ENCODE measurements around the gene ETV7.

ETV7 gene

DNA sequence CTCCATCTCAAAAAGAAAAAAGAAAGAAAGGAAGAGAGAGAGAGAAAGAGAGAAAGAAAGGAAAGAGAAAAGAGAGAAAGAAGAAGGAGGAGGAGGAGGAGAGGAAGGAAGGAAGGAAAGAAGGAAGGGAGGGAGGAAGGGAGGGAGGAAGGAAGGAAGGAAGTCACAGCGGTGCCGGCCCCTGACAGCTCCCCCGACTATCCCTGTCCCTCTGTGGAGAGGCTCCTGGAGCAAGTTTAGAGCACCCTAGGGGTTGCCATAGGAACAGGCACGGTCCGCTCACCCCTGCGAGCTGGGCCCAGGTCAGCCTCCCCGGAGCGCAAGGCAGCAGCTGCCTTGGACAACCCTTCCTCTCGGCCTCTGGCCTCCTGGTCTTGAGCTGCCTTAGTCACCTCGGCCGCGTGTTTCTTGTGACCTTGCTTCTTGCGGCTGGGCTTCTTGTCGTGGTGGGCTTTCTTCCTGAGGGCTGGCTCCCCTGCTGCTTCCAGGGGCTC, 57.6 kb downstream of the ETV7 start:
- DNase-seq, result no peak
- H3K4me3 Mint-ChIP-seq, result no peak overlapping the region
- H3K27me3 Mint-ChIP-seq, result peaks cover 29% of the 10 kb centered on the region
- no peak for ATAC-seq
- peak overlapping the region in 1 of 2 donors; percentile 72 for H3K27ac Mint-ChIP-seq
- H3K9me3 Mint-ChIP-seq, result no peaks in the 10 kb centered on the region
- H3K4me1 Mint-ChIP-seq, result peaks cover 6% of the 10 kb centered on the region

DNA sequence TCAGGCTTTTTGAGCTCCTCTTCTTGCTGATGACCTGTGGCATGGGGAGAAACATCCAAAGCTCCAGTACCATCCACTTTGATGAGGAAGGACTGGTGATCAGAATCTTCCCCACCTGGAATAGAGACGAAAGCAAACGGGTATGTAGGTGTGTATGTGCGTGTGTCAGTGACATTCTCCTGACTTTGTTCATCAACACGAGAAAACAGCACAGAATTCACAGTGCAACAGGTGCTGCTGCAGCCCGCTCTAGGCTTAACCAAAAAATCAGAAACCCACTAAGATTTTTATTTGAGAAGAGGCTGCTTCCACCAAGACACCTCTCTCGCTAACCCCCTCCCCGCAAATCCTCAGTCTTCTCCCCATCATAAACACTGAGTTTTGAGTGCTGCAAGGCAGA, 58.9 kb downstream of the ETV7 start:
- ATAC-seq (no peak), DNase-seq (no peak)
- Mint-ChIP-seq H3K9me3 (no peaks in the 10 kb centered on the region), H3K4me3 (no peak overlapping the region), H3K4me1 (no peaks in the 10 kb centered on the region), H3K27ac (no peak overlapping the region), H3K27me3 (peaks cover 18% of the 10 kb centered on the region)

DNA sequence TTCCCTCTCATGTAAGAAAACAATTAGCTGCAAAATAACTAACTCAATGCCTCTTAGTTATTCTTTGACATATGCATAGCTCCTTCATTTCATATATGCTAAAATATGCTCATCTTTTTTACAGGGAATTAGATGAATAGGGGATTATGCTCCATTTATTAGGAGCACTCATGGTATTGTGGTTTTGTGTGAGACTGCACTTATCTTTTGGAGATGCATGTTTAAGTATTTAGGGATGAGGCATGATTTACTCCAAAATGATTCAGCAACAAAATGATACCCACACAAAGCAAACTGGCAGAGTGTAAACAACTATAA, 59.6 kb downstream of the ETV7 start:
- Mint-ChIP-seq H3K4me3 (no peak overlapping the region), H3K27me3 (peaks cover 13% of the 10 kb centered on the region), H3K27ac (no peak overlapping the region), H3K9me3 (no peaks in the 10 kb centered on the region), H3K4me1 (no peaks in the 10 kb centered on the region)
- no peak for DNase-seq
- no peak for ATAC-seq

DNA sequence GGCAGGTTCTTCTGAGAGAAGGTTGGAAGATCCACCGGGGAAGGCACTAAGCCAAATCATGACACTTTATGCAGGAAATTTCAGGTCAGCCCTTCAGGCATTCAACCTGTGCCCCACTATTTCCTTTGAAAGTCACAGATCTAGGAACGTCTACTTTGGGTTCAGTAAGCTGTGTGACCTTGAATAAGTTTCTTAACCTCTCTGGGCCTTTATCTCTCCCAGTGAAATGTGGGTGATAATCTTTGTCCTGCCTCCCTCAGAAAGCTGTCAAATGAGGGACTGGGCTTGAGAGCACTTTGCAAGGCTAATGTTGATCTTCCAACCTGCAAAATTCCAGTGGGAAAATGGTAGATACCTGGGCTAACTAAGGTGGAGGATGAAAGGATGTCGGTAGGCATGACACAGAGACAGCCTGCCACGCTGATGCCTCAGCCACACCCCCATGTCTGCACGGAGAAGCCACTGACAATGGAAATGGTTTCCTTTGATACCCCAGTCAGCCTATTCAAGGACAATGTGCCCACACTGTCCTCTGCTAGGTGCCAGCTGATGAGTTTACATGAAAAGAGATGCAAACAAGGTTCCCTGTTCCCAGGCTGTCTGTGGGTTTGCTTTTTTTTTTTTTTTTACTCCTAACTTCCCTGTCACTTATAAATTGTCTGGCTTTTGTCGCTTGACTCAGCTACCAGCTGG, 60.1 kb downstream of the ETV7 start:
- no peaks in the 10 kb centered on the region for H3K4me1 Mint-ChIP-seq
- H3K9me3 Mint-ChIP-seq, result no peaks in the 10 kb centered on the region
- no peak for DNase-seq
- ATAC-seq, result no peak
- peaks cover 11% of the 10 kb centered on the region for H3K27me3 Mint-ChIP-seq
- no peak overlapping the region for H3K4me3 Mint-ChIP-seq
- no peak overlapping the region for H3K27ac Mint-ChIP-seq

DNA sequence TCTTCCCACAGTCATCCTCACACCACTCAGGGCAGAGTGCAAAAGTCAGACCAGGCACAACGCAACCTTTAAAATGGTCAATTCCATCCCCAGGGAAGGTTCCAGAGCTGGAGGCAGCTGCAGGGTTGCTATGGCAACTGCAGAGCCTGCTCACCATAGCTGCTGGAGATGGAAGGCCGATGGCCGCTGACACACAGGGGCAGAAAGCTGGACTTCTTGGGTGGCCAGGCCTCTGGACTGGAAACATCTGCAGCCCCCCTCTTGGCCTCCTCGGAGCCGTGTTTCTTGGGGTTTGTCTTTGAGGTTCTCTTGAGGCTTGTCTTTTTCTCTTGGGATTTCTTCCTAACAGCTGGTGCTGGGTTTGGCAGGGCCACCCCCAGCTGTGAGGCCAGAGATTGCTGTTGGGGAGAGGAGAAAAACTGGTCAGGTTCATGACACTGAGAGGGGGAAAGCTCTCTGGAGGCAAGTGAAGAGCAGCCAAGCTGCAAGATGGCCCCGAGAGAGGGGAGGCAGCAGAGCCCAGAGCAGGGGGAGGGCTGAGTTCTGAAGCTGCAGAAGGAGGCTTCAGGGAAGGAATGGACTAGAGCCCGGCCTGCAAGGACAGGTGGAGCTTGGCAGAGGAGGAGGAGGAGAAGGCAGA, 61.0 kb downstream of the ETV7 start:
- ATAC-seq, result no peak
- Mint-ChIP-seq H3K27me3 (peaks cover 11% of the 10 kb centered on the region), H3K9me3 (no peaks in the 10 kb centered on the region), H3K27ac (no peak overlapping the region), H3K4me1 (no peaks in the 10 kb centered on the region), H3K4me3 (no peak overlapping the region)
- no peak for DNase-seq

DNA sequence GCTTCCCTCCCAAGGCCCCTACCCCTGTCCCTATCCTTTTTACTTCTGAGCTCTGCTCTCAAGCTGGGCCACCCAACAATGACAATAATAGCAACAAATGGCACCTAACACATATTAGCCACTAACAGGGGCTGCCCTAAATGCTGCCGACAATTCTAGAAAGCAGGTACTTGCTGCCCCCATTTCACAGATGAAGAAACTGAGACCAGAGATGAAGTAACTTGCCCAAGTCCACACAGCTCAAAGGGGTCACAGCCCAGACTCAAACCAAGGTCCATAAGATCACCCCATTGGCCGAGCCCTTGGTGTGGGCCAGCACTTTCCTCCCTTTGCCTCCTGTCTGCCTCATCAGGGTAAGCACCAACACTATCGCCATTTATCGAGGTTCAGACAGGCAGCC, 62.8 kb downstream of the ETV7 start:
- H3K9me3 Mint-ChIP-seq, result no peaks in the 10 kb centered on the region
- no peaks in the 10 kb centered on the region for H3K4me1 Mint-ChIP-seq
- DNase-seq (no peak), ATAC-seq (no peak)
- no peak overlapping the region for H3K27ac Mint-ChIP-seq
- H3K4me3 Mint-ChIP-seq, result no peak overlapping the region
- peaks cover 11% of the 10 kb centered on the region for H3K27me3 Mint-ChIP-seq

DNA sequence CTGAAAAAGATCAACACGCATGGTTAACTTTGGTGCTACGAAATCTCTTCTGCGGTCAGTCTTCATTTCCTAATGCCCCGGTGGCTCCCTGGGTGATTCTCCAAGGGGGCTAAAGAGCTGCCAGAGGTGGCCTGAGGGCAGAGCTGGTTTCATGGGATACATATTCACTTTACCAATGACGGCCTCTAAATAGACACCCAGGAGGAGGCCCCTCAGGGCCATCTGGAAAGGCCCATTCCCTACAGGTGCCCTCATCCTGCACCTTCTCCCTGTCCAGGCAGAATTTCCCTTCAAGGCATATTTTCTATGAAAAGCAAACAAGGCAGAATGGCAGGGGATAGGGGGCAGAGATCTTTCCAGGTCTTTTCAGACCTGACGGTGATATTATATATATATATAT, 63.3 kb downstream of the ETV7 start:
- Mint-ChIP-seq H3K4me3 (no peak overlapping the region), H3K4me1 (no peaks in the 10 kb centered on the region), H3K9me3 (no peaks in the 10 kb centered on the region), H3K27ac (no peak overlapping the region), H3K27me3 (peaks cover 11% of the 10 kb centered on the region)
- ATAC-seq (no peak), DNase-seq (no peak)

DNA sequence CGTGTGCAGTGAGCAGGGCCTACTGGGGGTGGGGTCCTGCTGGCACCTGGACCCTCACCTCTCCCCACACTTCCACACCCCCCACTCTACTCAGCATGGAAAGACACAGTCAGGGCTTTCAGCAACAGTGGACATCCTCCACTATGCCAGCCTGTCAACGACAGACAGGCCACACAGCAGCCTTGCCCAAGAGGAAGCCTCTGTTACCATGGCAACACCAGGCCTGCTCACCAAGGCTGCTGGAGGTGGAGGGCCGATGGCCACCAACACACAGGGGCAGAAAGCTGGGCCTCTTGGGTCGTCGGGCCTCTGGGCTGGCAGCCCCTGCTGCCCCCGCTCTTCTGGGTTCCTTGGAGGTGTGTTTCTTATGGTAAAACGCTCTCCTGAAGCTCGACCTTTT, 64.4 kb downstream of the ETV7 start:
- Mint-ChIP-seq H3K4me1 (no peaks in the 10 kb centered on the region), H3K27me3 (peaks cover 11% of the 10 kb centered on the region), H3K9me3 (no peaks in the 10 kb centered on the region), H3K27ac (no peak overlapping the region), H3K4me3 (no peak overlapping the region)
- no peak for DNase-seq
- ATAC-seq, result no peak

DNA sequence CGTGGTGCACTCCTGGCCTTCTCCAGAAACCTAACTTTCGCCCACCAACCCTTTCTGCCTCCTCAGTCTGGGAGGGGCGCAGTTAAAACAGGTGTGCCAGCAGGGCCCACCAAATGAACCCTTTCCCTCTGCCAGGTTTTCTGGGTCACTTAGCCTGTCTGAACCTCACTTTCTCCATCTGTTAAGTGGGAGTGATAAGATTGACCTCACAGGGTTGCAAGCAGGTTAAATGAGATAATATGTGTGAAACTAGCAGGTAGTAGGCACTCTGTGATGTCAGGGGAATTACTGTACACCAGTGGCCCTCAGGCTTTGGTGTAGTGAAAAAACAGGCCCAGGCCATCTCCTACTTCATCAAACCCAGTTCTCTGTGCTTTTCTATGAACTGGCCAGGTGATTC, 64.9 kb downstream of the ETV7 start:
- Mint-ChIP-seq H3K27ac (no peak overlapping the region), H3K27me3 (peaks cover 11% of the 10 kb centered on the region), H3K4me1 (no peaks in the 10 kb centered on the region), H3K4me3 (no peak overlapping the region), H3K9me3 (no peaks in the 10 kb centered on the region)
- ATAC-seq (no peak), DNase-seq (no peak)

DNA sequence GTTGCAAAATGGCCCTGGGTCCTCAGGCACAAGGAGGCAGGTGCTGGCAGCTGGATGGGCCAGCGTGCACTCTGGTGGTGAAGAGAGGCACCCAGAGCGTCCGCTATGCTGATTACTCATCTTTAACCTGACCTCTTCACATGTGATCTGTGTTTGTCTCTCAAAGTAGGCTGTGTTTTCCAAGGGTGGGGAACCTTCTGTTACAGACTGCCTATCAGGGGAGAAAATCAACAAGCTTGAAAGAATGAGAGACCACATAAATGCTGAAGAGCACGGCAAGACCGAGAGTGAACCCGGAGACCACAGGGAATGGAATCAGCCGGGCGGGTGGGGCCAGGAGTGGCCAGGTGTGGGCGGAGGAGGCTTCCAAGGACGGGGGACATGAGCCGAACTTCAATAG, 67.0 kb downstream of the ETV7 start:
- H3K4me3 Mint-ChIP-seq, result no peak overlapping the region
- no peaks in the 10 kb centered on the region for H3K27me3 Mint-ChIP-seq
- H3K9me3 Mint-ChIP-seq, result no peaks in the 10 kb centered on the region
- no peak for DNase-seq
- no peak for ATAC-seq
- no peak overlapping the region for H3K27ac Mint-ChIP-seq
- no peaks in the 10 kb centered on the region for H3K4me1 Mint-ChIP-seq

DNA sequence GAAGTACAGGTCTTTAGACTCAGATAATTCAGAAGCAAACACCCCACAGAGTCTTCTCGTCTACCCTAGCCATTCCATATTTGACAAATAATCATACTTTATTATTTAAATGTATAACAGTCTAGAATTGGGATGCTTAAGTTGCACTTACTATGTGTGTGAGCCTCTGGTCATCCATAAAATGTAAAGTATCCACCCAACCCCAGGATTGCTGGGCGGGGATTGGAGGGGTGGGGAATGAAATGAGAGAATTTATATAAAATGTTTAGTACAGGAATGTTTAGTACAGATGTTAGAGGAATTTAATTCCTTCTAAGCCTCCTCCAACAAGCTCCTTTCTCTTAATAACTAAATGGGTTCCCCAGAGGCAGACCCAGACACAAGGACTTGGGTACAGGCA, 67.6 kb downstream of the ETV7 start:
- no peaks in the 10 kb centered on the region for H3K9me3 Mint-ChIP-seq
- no peaks in the 10 kb centered on the region for H3K4me1 Mint-ChIP-seq
- no peak overlapping the region for H3K27ac Mint-ChIP-seq
- H3K27me3 Mint-ChIP-seq, result no peaks in the 10 kb centered on the region
- ATAC-seq (no peak), DNase-seq (no peak)
- H3K4me3 Mint-ChIP-seq, result no peak overlapping the region

DNA sequence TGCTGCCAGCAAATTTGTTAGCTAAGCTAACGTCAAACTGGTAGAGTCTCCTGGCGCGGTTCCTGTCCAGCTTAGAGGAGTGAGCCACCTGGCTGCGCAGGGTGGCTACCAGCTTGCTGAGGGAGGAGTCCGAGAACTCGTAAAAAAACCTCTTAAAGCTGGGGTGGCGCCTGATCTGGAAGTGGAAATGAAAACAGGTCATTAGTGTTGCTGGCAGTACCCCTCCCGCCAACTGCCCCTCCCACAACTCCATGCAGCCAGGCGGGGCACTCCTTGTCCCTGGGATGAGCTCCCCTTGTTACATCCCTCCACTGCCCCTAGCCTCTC, 68.1 kb downstream of the ETV7 start:
- no peaks in the 10 kb centered on the region for H3K9me3 Mint-ChIP-seq
- no peak overlapping the region for H3K4me3 Mint-ChIP-seq
- no peaks in the 10 kb centered on the region for H3K4me1 Mint-ChIP-seq
- no peak overlapping the region for H3K27ac Mint-ChIP-seq
- no peaks in the 10 kb centered on the region for H3K27me3 Mint-ChIP-seq
- DNase-seq, result no peak
- ATAC-seq, result no peak

DNA sequence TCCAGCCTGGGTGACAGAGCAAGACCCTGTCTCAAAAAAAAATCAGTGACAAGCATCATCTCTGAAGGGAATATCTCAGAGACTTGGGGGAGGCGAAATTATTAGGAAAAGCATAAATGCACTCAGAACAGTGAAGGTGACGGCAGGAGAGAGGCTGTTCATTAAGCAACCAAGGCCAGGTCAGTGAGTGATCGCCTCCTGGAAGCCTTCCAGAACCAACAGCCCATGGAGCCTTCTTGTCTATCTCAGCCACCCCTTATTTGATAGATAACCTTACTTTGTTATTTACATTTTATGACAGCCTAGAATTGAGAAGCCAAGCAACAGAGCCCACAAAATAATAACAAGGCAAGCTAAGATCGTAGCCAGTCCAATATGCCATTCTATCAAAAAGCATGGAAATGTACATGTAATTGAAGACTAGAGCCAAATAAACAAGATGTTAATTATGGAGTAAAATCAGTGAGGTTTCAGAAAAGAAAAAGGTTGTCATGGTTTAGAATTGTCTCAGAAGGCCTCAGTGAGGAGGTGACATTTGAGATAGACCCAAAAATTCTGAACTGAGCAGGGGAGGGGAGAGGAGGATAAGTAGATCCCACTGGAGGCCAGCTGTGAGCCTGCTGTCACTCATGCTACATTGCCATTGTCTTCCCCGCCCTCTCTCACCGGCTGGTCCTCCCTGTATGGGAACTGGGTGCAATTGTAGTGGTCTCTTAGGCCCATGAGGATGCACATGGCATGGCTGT, 68.6 kb downstream of the ETV7 start:
- no peaks in the 10 kb centered on the region for H3K9me3 Mint-ChIP-seq
- no peak overlapping the region for H3K4me3 Mint-ChIP-seq
- H3K27ac Mint-ChIP-seq, result no peak overlapping the region
- no peak for ATAC-seq
- no peaks in the 10 kb centered on the region for H3K27me3 Mint-ChIP-seq
- H3K4me1 Mint-ChIP-seq, result no peaks in the 10 kb centered on the region
- no peak for DNase-seq

DNA sequence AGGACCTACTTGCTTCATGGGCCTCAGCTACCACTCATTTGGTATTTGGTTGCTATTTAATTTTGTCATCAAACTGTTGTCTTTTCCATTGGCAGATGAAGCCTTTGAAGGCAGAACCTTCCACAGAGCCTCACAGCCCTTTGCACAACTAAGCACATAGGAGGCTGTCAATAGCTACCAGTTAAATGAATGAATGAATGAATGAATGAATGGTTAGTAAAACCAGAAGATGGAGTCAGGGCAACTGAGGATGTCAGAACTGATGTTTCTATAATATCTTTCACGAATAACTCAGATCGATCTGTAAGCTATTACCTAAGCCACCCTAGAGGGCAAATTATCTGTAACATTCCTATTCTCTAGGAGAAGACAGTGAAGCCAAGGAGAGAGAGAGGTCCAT, 69.8 kb downstream of the ETV7 start:
- H3K27me3 Mint-ChIP-seq, result no peaks in the 10 kb centered on the region
- no peak for DNase-seq
- no peaks in the 10 kb centered on the region for H3K9me3 Mint-ChIP-seq
- peak overlapping the region in 1 of 2 donors; percentile 47 for H3K27ac Mint-ChIP-seq
- no peak for ATAC-seq
- H3K4me1 Mint-ChIP-seq, result no peaks in the 10 kb centered on the region
- no peak overlapping the region for H3K4me3 Mint-ChIP-seq
